GM19099 (cell line): ENCODE measurements around the gene DNAJC10.

Experiments
- POLR2A ChIP-seq: IDR thresholded peaks from 3 replicates; pipeline ENCODE4 v1.6.1; 2011; ENCODE audit warnings: low read depth; ENCODE audit not compliant: insufficient read length; ENCODE audit errors: extremely low read depth

The DNAJC10 gene

GRCh38 chr2:182754231-182754630, 38.2 kb downstream of the DNAJC10 start:
- TF ChIP-seq POLR2A: no peak

GRCh38 chr2:182758379-182758778, 42.3 kb downstream of the DNAJC10 start:
- no peak for TF ChIP-seq POLR2A

GRCh38 chr2:182761903-182762302, 45.8 kb downstream of the DNAJC10 start:
- no peak for TF ChIP-seq POLR2A

- TF ChIP-seq POLR2A: no peak
Observed at GRCh38 chr2:182763311-182763912, 47.4 kb downstream of the DNAJC10 start.

GRCh38 chr2:182766626-182767025, 50.6 kb downstream of the DNAJC10 start:
- TF ChIP-seq POLR2A: no peak

- no peak for TF ChIP-seq POLR2A
Observed at GRCh38 chr2:182767578-182767977, 51.5 kb downstream of the DNAJC10 start.

GRCh38 chr2:182779323-182779722, 63.3 kb downstream of the DNAJC10 start:
- no peak for TF ChIP-seq POLR2A

- no peak for TF ChIP-seq POLR2A
Observed at GRCh38 chr2:182784058-182784706, 68.1 kb downstream of the DNAJC10 start.

GRCh38 chr2:182784777-182785176, 68.7 kb downstream of the DNAJC10 start:
- no peak for TF ChIP-seq POLR2A

- TF ChIP-seq POLR2A: no peak
Observed at GRCh38 chr2:182792441-182792840, 76.4 kb downstream of the DNAJC10 start.

GRCh38 chr2:182798736-182799135, 82.7 kb downstream of the DNAJC10 start:
- no peak for TF ChIP-seq POLR2A

- no peak for TF ChIP-seq POLR2A
Observed at GRCh38 chr2:182804128-182804527, 88.1 kb downstream of the DNAJC10 start.

GRCh38 chr2:182807319-182807718, 91.3 kb downstream of the DNAJC10 start:
- no peak for TF ChIP-seq POLR2A

GRCh38 chr2:182810087-182810486, 94.0 kb downstream of the DNAJC10 start:
- TF ChIP-seq POLR2A: no peak

- TF ChIP-seq POLR2A: no peak
Observed at GRCh38 chr2:182814380-182814779, 98.3 kb downstream of the DNAJC10 start.

GRCh38 chr2:182814804-182815203, 98.7 kb downstream of the DNAJC10 start:
- TF ChIP-seq POLR2A: no peak

- TF ChIP-seq POLR2A: no peak
Observed at GRCh38 chr2:182816866-182817265, 100.8 kb downstream of the DNAJC10 start.
